ENCODE measurements around the gene C16orf89.

DNA sequence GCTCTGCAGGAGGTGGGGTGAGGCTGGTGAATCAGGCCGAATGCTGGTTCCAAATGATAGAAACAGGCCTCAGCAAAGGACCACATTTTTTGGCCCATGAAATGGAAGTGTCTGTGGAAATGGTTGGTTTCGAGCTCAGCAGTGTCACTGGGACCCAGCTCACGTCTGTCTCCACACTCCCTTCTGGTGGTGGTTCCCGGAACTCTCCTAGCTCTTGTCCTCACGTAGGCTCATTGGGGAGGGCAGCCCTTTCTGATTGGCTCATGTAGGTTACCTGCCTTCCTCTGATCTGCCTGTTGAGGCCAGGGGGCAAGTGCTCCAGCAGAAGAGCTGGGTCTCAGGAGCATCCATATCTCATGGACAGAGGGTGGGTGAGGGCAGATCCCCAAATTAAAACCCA lies 9.9 kb upstream of the C16orf89 start:
- no peak for TF ChIP-seq POLR2A (IDR thresholded peaks at IDR 0.05; ENCODE audit: extremely low read depth, insufficient read length)
- TF ChIP-seq, protein P1, sequence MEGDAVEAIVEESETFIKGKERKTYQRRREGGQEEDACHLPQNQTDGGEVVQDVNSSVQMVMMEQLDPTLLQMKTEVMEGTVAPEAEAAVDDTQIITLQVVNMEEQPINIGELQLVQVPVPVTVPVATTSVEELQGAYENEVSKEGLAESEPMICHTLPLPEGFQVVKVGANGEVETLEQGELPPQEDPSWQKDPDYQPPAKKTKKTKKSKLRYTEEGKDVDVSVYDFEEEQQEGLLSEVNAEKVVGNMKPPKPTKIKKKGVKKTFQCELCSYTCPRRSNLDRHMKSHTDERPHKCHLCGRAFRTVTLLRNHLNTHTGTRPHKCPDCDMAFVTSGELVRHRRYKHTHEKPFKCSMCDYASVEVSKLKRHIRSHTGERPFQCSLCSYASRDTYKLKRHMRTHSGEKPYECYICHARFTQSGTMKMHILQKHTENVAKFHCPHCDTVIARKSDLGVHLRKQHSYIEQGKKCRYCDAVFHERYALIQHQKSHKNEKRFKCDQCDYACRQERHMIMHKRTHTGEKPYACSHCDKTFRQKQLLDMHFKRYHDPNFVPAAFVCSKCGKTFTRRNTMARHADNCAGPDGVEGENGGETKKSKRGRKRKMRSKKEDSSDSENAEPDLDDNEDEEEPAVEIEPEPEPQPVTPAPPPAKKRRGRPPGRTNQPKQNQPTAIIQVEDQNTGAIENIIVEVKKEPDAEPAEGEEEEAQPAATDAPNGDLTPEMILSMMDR (IDR thresholded peaks at IDR 0.05; ENCODE audit: low read depth, low read length): no peak
- TF ChIP-seq, protein P2, sequence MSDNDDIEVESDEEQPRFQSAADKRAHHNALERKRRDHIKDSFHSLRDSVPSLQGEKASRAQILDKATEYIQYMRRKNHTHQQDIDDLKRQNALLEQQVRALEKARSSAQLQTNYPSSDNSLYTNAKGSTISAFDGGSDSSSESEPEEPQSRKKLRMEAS (IDR thresholded peaks at IDR 0.05; ENCODE audit: low read depth, low read length): no peak
- no peak for TF ChIP-seq MYC (IDR thresholded peaks at IDR 0.05; ENCODE audit: low read depth, low read length)

Measured in NB4 (cell line).